Activated CD4-positive, CD25-positive, alpha-beta regulatory T cell (primary cell): ENCODE data around the gene PCID2.

Source experiments
- DNase-seq, 4 experiments: peaks; one replicate each; lab custom pipeline; 2025; lab: John Stamatoyannopoulos, UW

PCID2 gene

DNA sequence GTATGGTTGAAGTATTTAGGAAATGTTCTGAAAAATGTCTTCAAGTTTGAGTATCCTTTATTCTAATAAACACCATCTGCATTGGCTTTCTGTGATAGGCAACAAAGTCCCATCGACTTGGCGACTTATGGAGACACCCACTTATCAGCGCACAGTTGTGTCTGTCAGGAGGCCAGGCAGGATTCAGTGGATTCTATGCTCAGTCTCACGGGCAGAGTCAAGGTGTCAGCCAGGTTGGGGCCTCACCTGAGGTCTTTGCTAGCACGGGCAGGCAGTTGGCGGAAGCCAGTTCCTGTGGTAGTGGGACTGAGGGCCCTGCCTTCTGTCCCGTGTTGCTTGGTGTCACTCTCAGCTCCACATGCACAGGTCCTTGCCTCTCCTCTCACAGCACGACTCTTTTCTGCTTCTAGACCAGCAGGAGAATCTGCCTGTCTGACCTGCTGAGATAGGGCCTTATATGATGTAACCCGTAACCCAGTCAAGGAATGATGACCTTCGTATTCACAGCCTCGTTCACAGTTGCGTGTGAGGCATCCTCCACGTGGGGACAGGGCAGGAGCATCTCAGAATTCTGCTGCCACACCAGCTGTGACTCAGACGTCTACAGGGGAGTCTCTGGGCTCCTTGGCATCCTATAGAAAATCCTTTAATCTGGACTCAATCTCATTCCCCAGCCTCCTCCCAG lies 10.9 kb upstream of the PCID2 start:
- DNase-seq = no peak

DNA sequence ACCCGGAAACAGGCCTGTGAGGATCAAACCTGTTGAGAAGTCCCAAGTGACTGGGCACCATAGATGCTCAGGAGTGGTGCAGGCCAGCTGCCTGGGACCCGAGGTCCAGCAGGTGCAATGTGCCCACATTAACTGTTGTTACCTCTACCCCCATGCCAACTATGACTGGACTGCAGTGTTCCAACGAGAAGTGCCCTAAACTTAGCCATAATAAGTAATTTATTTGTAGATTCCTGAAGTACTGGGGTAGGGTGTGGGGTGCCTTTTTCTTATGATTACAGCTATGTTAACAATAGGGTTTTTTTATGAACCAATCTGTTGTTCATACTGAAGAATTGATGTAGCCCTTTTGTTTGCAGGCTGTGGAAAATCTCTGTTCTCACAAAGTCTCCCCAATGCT lies 10.1 kb upstream of the PCID2 start:
- DNase-seq = no peak

DNA sequence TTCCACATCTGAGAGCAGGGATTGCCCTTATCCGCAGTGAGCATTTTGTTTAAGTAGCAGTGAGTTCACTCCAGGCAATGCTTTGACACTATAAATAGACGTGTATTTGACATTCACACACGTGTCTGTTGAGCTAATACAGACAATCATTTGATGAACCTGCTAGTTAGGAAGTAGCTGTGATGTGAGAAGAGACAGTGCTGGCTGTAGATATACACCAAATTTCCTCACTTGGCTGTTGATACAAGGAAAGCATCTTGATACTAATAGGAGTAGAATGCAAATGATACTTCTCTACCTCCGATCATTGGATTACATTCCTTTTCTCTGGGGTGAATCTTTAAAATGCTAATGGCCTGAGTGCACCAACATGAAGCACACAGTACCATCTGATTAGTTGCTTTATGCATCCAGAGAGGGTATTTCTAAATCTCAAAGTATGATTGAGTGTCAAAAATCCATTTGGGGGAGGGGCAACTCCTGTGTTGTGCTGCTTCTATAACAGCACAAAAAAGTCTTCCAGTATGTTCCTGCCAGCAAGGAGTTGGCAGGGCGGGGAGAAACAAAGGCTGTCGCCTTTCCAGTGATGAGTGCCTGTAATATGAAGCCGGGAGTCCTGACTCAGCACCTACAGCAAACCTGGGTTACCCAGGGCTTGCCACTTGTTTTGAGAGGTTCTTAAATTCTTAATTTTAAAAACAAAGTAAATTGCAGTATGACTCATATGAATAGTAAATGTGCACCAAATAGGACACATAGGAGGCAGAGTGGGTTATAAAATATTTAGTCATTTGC lies 8.0 kb upstream of the PCID2 start:
- DNase-seq = no peak

DNA sequence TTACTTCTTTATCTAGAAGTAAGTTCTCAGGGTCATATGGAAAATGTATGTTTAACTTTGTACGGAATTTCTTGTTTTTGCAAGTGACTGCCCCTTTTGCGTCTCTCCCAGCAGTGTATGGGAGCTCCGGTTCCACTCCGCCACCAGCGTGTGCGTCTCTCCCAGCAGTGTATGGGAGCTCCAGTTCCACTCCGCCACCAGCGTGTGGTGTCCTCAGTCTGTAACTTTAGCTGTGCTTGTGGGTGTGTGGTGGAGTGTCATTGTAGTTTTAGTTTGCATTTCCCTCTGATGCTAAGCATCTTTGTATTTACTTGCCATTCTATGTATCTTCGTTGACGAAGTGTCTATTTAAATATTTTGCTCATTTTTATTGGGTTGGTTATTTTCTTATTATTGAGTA lies 3.3 kb upstream of the PCID2 start:
- DNase-seq = no peak

DNA sequence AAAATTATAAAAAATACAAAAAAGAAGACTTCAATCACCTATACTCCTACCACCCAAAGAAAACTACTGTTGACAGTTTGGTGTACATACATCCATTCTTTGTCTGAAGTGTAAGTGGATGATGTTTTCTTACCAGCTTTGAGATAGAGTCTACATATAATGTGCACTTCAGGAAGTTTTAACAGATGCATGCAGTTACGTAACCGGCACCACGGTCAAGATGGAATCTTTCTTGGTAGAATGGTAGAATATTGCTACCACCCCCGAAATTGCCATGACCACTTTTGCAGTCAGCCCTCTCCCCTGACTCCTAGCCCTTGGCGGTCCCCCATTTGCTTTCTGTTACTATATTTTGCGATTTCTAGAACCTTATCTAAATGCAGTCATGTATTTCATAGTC lies 2.4 kb upstream of the PCID2 start:
- DNase-seq = no peak

DNA sequence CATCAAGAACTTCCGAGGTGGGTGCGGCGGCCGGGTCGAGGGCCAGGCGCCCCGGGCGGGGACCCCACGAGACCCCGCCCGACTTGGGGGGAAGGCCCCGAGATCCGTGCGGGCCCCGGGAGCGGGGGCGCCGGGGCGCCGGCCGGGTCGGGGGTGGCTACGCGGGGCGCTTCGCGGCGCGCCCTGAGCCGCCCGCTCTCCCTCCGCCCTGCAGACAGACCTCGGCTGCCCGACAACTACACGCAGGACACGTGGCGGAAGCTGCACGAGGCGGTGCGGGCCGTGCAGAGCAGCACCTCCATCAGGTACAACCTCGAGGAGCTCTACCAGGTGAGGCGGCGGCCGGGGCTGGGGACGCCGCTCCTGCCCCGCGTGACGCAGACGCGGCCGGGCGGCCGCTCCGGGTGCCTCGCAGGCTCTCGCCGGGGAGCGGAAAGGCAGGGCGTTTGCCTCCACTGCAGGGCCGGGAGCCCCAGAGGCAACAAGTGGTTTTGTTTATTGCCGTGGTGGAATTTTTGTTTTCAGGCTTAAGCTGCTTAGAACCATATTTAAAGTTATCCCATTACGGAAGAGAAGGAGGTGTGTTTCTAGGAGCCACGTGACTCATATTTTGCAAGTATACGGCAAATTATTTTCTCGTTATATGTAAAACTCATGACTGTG lies 1.4 kb upstream of the PCID2 start:
- DNase-seq = peak; percentile 32 to 61 (median 46)

DNA sequence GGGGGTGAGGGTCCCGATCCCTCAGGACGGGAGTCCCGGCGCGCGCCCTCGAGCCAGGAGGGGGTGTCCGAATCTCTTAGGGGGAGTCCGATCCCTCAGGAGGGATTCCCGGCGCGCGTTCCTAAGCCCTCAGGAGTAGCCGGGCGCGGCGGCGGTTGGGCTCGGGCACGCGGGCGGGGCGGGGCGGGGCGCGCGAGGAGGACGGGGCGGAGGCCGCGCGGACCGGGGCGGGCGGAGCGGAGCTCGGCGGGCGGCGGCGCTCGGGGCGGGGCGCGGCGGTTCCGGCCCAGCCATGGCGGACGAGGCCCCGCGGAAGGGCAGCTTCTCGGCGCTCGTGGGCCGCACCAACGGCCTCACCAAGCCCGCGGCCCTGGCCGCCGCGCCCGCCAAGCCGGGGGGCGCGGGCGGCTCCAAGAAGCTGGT lies 878 bp upstream of the PCID2 start, which contains the start of gene CUL4A:
Gene CUL4A, plus strand, starts transcription at position 278 of the 423 bp plus-strand sequence. Its CDS starts 15 bp downstream, at position 293.
- DNase-seq = peak; percentile 42 to 59 (median 47)

DNA sequence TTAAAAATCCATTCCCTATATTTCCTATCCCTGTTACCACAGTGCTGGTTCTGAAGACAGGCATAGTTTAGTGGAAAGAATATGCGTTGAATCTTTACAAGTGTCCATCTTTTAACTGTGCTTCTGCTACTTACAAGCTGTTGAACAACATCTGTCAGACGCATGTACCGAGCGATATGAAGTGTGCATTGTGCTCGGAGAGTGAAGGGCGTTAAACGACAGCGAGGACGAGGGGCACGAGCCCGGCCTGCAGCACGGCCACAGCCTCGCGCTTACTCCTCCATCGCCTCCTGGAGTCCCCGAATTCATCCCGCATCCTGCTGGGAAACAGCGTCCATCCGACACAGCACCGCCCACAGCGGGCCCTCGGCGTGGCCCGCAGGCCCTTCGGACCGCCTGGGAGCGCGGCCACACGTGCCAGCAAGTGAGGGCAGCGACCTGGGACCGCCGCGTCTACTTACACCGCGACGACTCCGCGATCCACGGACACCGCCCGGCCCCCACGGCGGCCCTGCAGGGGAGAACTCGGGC lies 514 bp downstream of the PCID2 start:
- no peak for DNase-seq

DNA sequence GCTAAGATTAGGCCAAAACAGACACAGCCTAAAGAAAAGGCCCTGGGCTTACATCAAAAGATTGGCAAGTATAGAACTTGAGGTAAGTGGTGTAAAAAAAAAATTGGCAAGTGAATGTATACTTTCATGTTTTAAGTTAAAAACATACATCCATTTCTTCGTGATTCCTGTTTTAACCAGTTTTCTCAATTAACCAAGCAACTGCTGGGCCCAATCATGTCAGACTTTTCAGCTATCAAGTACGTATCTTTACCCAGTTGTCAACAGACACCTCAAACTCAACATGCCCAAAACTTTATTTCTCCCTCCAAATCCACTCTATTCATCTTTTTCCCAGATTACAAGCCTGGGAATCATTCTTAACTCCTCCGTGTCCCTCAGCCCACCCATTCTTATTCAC lies 1.0 kb downstream of the PCID2 start:
- no peak for DNase-seq

DNA sequence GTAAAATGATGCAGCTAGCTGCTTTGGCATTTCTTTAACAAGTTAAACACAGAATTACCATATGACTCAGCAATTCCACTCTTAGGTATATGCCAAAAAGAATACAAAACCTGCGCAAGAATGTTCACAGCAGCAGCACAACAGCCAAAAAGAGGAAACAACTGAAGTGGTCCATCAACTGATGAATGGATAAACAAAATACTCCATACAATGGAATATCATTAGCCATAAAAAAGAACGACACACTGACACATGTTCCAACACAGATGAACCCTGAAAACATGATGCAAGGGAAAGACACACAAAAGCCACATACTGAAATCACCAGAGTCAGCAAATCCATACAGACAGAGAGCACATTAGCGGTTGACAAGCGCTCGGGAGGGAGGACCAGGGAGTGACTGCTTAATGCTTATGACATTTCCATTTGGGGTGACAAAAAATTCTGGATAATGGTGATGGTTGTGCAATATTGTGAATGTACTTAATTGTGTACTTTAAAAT lies 3.0 kb downstream of the PCID2 start:
- DNase-seq = no peak

DNA sequence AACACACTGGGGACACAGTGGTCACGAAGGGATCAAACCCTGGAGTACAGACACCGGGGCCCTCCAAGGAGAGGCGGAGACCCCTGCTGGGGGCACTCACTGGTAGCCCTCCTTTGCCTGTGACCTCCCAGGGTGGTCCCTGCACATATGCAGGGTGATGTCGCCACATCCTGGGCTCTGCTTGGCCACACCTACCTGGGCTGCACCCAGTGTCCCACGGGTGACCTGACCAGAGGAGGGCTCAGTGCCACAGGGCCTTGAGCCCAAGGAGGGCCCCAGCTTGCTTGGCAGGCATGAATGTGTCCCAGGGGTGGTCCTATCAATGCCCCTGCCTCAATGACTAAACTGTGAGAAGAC lies 4.1 kb downstream of the PCID2 start:
- DNase-seq = no peak

DNA sequence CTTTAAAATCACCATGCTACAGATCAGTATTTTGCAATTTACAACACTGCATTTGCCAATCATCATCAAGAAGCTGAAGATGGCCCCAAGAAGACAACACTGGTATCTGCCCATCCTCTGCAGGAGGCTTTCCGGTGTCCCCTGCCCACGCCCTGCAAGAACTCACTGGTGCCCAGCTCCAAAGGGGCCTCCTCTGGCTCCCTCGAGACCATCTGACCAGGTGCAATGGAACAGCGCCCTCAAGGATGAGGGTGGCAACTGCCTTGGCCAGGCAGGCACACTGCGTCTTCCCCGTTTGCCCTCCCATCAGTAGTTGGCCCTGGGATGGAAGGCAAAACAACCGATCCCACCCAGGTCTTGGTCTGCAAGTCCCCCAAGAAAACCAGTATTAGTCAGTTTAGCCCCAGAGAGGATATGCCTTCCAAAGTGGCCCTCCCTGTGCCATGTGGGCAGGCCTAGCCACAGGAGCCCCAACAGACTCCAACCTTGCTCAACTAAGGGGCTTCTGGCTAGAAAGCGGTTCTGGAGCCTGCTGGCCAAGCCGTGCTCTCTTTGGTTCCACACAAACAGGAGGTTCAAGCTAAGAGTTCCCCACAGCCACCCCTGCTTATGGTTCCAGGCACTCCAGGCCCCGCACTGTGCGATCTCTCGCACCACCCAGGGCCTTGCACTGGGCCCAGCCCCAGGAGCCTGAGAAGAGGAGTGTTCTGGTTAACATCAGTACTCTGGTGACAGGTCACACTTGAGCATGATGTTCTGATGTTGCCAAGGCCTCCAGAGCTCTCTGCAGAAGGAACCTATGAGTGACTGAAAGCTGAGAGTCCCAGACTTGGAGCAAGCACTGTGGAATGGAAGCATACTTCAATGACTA lies 4.7 kb downstream of the PCID2 start:
- DNase-seq = no peak

DNA sequence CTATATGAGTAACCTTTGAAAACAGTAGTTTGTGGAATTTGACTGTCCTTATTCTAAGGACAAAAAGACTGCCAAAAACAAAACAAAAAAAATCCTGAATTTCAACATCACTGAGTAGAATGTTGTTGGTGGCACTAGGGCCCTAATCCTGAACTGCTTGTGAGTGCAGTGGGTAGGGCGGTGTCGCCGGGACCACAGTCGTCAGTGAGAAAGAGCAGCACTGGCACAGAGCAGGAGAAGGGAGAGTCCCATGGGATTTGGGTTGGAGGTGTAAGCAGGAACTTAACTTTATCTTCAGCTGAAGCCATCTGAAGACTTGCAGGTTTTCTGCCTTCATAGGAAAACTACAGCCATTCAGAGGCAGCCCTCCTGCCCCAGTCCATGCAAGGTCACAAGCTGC lies 5.6 kb downstream of the PCID2 start:
- DNase-seq = no peak

DNA sequence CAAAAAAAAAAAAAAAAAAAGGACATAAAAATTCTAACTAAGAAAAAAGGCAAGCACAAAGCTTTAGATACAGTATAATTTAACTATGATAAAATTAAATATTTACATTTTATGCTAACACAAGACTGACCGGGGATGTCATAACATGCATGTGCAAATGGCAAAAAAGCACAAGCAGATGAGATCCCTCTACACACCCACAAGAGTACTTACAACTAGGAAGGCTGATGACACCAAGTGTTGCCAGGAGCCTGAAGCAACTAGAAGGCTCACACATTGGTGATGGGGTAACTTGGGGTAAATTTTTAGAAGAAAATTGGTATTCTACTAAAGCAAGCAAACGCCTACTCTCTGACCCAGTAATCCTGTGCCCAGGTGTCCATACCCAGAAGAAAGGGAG lies 6.7 kb downstream of the PCID2 start:
- no peak for DNase-seq

DNA sequence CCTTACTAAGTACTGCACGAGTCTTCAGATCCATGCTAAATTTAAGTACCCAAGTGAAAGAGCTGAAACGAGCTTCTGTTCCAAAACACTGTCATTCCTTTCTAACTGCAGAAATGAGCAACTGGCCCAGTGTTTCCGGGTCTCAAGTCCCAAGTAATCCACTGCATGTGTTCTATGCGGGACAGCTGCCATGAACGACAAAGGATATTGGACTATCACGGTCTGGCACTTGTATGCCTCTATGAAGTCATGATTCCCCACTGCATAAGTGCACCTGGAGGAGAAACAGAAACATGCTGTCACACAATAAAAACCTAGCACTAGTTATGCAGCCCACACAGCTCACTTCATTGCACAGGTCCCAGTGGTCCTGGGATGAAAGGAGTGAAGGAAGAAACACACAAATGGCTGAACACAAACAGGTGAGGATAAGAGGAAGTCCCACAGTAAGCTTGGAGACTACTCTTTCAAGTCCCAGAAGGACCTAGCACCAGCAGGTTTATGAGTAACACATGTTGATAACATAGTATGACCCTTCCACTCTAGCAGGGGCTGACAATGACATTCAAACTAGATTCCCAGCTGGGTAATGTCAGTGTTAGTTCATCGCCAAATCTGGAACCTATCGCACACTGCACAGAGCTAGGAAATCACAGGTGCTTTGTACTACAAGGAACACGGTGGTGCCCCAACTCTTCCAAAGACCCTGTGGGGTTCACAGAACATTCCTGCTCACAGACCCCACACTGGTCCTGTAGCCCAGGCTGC lies 11.3 kb downstream of the PCID2 start:
- no peak for DNase-seq

DNA sequence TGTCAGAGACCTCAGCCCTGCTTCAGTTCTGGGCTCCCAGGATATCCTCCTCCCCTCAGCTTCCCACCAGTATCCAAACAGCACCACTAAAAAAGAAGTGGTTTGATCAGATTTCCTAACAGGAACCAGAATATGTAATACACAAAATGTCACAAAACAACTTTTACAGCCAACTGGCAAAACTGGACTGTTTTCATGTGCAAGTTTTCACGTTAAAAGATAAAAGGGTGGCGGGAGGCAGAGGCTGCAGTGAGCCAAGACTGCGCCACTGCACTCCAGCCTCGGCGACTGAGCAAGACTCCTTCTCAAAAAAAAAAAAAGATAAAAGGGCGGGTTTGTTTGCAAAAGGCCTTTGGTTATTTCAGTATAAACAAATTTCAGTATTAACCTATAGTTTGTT lies 13.1 kb downstream of the PCID2 start:
- no peak for DNase-seq

DNA sequence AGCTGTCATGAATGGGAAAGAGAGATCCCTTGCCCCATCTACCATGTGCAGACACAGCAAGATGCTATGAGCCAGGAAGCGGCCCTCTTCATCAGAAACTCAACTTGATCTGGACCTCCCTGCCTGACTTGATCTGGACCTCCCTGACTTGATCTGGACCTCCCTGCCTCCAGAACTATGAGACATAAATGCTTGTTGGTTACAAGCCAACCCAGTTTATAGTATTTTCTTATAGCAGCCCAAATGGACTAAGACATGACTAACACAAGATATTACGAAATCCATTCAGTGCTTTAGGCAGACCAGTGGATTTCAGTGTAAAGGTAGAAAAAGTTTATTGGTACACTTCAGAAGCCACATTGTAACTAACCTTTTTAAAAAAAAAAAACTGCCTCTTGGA lies 15.6 kb downstream of the PCID2 start:
- no peak for DNase-seq

DNA sequence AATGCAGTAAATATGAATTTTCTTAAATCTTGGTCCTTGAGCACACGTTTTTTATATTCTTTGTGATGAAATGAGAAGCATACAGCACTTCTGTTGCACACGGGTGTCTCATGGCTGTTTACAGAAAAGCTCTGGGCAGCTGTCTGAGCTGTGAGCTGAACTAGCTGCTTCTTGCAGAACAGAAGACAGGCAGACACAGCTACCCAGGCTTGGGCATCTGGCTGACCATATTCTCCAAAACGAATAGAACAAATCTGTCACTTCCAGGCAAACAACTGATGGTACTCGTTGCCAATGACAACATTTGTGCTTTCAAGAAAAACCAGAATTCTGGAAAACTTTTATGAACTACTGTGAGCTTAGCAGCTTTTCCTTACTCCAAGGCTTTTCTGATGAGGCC lies 16.2 kb downstream of the PCID2 start:
- DNase-seq = no peak

DNA sequence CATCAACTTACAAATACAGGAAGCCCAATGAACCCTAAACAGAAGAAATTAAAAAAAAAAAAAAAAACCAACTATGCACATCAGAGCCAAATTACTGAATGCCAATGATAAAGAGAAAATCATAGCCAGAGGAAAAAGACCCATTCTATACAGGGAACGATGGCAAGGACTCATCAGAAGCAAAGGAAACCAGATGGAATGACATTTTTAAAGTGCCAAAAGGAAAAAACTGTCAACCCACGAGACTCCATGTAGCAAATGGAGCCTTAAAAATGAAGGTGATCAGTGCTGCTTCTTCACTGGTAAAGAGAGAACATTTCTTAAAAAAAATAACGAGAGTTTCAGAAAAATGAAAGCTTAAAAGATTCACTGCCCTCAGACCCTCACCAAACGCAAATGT lies 18.3 kb downstream of the PCID2 start:
- DNase-seq = no peak

DNA sequence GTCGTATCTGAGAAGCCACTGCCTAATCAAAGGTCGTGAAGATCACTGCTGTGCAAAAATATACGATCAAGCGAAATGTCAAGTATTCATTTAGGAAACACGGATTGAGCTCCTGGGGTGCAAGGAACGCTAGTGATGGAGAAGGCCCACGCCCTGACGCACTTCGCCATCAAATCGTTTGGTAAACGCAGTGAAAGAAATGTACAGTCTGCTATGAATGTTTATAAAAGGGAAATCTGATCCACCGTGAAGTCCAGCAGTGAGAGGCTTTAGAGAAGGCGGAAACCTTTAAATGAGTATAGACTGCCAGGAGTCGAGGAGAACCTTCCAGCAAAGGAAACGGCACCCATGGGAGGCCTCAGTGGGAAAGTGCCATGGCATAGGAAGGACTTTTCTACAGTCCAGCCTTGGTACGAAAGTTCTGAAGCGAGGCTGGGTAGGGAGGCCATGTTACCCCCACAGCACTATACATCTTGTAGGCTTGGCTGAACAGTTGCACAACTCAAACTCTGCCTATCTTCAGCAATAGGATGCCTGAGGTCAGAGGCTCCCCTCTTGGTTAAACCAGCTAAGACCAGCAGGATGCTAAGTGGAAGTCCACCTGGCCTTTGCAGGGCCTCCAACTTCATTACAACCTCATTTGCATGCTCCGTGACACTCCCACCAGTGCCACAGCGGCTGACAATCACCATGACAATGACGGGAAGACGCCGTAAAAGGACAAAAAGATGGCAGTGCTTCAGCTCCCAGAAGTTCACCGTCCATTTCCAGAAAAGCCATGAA lies 20.4 kb downstream of the PCID2 start:
- no peak for DNase-seq
